ENCODE results near the gene CMC2.
A peak's percentile ranks its signal among the peaks of the same experiment; 100 is the strongest.

The CMC2 gene

GRCh38 chr16:80924372-80924978, 82.2 kb downstream of the CMC2 start:
- peak in 3 of 5 experiments; percentile 2 to 69 (median 11) for DNase-seq

GRCh38 chr16:80923356-80923755, 83.3 kb downstream of the CMC2 start:
- DNase-seq = no peak
